OCI-LY7 (cell line): ENCODE results near the gene EPHB4. TPM values are rescaled to one million over a fixed set of nuclear protein-coding genes. Genes with fewer than 3 reads are reported as not detected.

Experiments
- BruUV-seq: library from RNA; stranded (reverse); fragments of 400-500 nt; replicated peaks from 2 replicates; lab custom pipeline; 2021; lab: Mats Ljungman, UMichigan
- CTCF ChIA-PET: fragments of 300-600 bp; sonication (Branson Sonifier 250); formaldehyde crosslinking; loops from one replicate; lab custom pipeline; 2022; ENCODE audit warnings: antibody characterized with exemption; ENCODE audit not compliant: unreplicated experiment; lab: Charles Lee
- POLR2A ChIA-PET: fragments of 300-600 bp; sonication (Branson Sonifier 250); formaldehyde crosslinking; loops from one replicate; lab custom pipeline; 2022; ENCODE audit warnings: antibody characterized with exemption; lab: Charles Lee
- DNase-seq: peaks from one replicate; pipeline ENCODE4 v3.0.0-alpha.2; 2015; ENCODE audit warnings: low spot score
- H2AFZ ChIP-seq: fragments of 200-600 bp; sonication (generic), shearing (Covaris generic); 2 replicates; pipeline ENCODE4 v1.6.1; 2014; ENCODE audit warnings: mild to moderate bottlenecking, antibody characterized with exemption, low read length, moderate library complexity
- H3K27ac ChIP-seq: fragments of 200-600 bp; sonication (generic); 2 replicates; pipeline ENCODE4 v1.5.1; 2014; ENCODE audit warnings: mixed run types, low read depth, mild to moderate bottlenecking, moderate library complexity, low read length, inconsistent platforms; ENCODE audit not compliant: poor library complexity, severe bottlenecking
- H3K36me3 ChIP-seq: fragments of 200-600 bp; sonication (generic); 2 replicates; pipeline ENCODE4 v1.6.1; 2014; ENCODE audit warnings: mild to moderate bottlenecking, antibody characterized with exemption, low read length, moderate library complexity, mixed read lengths; ENCODE audit not compliant: insufficient read depth
- H3K4me1 ChIP-seq: fragments of 200-600 bp; sonication (generic); 2 replicates; pipeline ENCODE4 v1.5.1; 2014; ENCODE audit warnings: mild to moderate bottlenecking, low read length; ENCODE audit not compliant: insufficient read depth, poor library complexity, severe bottlenecking
- H3K4me2 ChIP-seq: fragments of 200-600 bp; sonication (generic); 2 replicates; pipeline ENCODE4 v1.6.1; 2014; ENCODE audit warnings: mild to moderate bottlenecking, low read length
- H3K4me3 ChIP-seq: fragments of 200-600 bp; sonication (generic); 2 replicates; pipeline ENCODE4 v1.5.1; 2014; ENCODE audit warnings: mild to moderate bottlenecking, low read depth, low read length; ENCODE audit not compliant: poor library complexity, severe bottlenecking
- H3K79me2 ChIP-seq: fragments of 200-600 bp; sonication (generic); 2 replicates; pipeline ENCODE4 v1.6.1; 2016; ENCODE audit warnings: low read depth, mild to moderate bottlenecking, low read length, moderate library complexity, mixed read lengths; ENCODE audit not compliant: insufficient read depth
- H3K9me2 ChIP-seq: fragments of 200-600 bp; sonication (generic); 2 replicates; pipeline ENCODE4 v1.6.1; 2016; ENCODE audit warnings: mild to moderate bottlenecking, low read length, mixed read lengths; ENCODE audit not compliant: insufficient read depth
- H3K9me3 ChIP-seq: fragments of 200-600 bp; sonication (generic); 2 replicates; pipeline ENCODE4 v1.6.1; 2014; ENCODE audit warnings: mild to moderate bottlenecking, mixed run types, low read length, mixed read lengths
- H4K20me1 ChIP-seq: fragments of 200-600 bp; sonication (generic); 2 replicates; pipeline ENCODE4 v1.6.1; 2014; ENCODE audit warnings: mild to moderate bottlenecking, antibody characterized with exemption, low read length, moderate library complexity, mixed read lengths; ENCODE audit not compliant: insufficient read depth
- CTCF ChIP-seq: fragments of 200-600 bp; sonication (generic); conservative IDR thresholded peaks from 2 replicates; pipeline ENCODE4 v1.5.1; 2014; ENCODE audit warnings: mild to moderate bottlenecking, antibody characterized with exemption, low read length, moderate library complexity, mixed read lengths
- EZH2phosphoT487 ChIP-seq: fragments of 200-600 bp; sonication (generic); IDR thresholded peaks from 2 replicates; pipeline ENCODE4 v1.6.1; 2018; ENCODE audit warnings: low read depth, borderline replicate concordance, mild to moderate bottlenecking, mixed run types, antibody characterized with exemption, low read length, moderate library complexity, mixed read lengths
- intact Hi-C: fragments of 100-400 bp; cut with micrococcal nuclease; formaldehyde crosslinking; loops from one replicate; pipeline ENCODE4 v1.10.0; 2022; ENCODE audit not compliant: unreplicated experiment
- total RNA-seq, 2 experiments: library from RNA; depleted of rRNA in 1 of 2; stranded (reverse); fragments of >200 nt in 1 of 2; shearing (Covaris generic) in 1 of 2; gene quantifications; 2 replicates each; pipeline ENCODE4 v1.2.3, GENCODE V29; 2014 to 2022

EPHB4 gene
- total RNA-seq, 2 experiments from 2014 or later = 4.2 to 7.3 TPM

GRCh38 chr7:100873599-100874299 lies 46.4 kb upstream of the EPHB4 start:
- DNase-seq = no peak
- no peak for TF ChIP-seq EZH2phosphoT487
- no peak for TF ChIP-seq CTCF
- Histone ChIP-seq H4K20me1 (peaks cover 9% of the 10 kb centered on the region), H3K9me3 (no peaks in the 10 kb centered on the region), H2AFZ (peak overlapping the region; percentile 67; the same call in 1 of the 2 replicates), H3K36me3 (peaks cover 27% of the 10 kb centered on the region), H3K27ac (peak overlapping the region; percentile 76), H3K4me3 (peak overlapping the region; percentile 78), H3K9me2 (no peaks in the 10 kb centered on the region), H3K4me1 (peaks cover 34% of the 10 kb centered on the region), H3K4me2 (peak overlapping the region; percentile 91), H3K79me2 (peaks cover 38% of the 10 kb centered on the region)
- BruUV-seq = no TSS peak
- ChIA-PET POLR2A (interaction anchor here (0.7 kb wide), 1 partner anchor 32 kb away, joined by 3 read pairs; no protein-coding TSS in a partner anchor), CTCF (no interaction called here)
- intact Hi-C loops = no loop called here

- ChIA-PET POLR2A (no interaction called here), CTCF (no interaction called here)
- Histone ChIP-seq H4K20me1 (no peaks in the 10 kb centered on the region), H3K4me3 (no peak overlapping the region), H3K79me2 (no peaks in the 10 kb centered on the region), H3K9me2 (no peaks in the 10 kb centered on the region), H3K4me2 (peak overlapping the region; percentile 57; the same call in 1 of the 2 replicates), H2AFZ (no peak overlapping the region), H3K36me3 (peaks cover 9% of the 10 kb centered on the region; the same call in 1 of the 2 replicates), H3K4me1 (peaks cover 9% of the 10 kb centered on the region), H3K9me3 (no peaks in the 10 kb centered on the region), H3K27ac (no peak overlapping the region)
- intact Hi-C loops = no loop called here
- TF ChIP-seq EZH2phosphoT487 (no peak), CTCF (no peak)
- DNase-seq = no peak
- BruUV-seq = no TSS peak
Observed at GRCh38 chr7:100867776-100868485, 40.6 kb upstream of the EPHB4 start.
